HG03521 (cell line): ENCODE data around the gene WDR27.

Experiments
- ATAC-seq: cut with Tn5 transposase; IDR thresholded peaks from one replicate; pipeline ENCODE4 v1.9.1; 2021; ENCODE audit warnings: mild to moderate bottlenecking, moderate library complexity; ENCODE audit not compliant: unreplicated experiment

The WDR27 gene

DNA sequence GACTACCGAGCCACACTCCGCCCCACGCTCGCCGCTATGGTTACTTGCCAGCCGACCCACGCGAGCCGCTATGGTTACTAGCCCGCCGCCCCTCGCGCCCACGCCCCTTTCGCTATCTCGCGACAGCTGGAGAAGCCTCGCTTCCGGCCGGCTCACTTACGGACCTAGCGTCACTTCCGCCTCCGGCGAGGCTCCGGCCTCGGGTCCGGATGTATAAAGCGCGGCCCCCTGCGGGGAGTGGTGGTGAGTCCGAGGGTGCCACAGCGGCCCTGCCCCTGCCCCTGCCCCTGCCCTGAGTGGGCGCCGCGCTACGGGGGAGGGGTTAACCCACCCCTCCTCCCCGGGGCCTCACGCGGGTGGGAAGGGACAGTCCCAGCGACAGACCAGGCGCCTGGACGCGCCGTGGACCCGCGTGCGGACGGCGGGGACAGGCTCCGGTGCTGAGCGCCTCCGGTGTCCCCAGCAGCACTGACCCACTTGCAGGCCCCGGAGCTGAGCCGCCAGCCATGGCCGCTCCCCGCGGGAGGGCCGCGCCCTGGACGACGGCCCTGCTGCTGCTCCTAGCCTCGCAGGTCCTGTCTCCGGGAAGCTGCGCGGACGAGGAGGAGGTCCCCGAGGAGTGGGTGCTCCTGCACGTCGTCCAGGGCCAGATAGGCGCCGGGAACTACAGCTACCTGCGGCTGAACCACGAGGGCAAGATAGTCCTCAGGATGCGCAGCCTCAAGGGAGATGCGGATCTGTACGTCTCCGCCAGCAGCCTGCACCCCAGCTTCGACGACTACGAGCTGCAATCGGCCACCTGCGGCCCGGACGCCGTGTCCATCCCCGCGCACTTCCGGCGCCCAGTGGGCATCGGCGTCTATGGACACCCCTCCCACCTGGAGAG lies at the start of gene WDR27, which contains the start of gene C6orf120:
Gene WDR27, minus strand, starts transcription at position 76 of the 886 bp plus-strand sequence. CDS start 13,024 bp downstream, outside the sequence.
Gene C6orf120, plus strand, starts transcription at position 173 of the 886 bp plus-strand sequence. Its CDS starts 334 bp downstream, at position 507.
- ATAC-seq, result peak; percentile 94

DNA sequence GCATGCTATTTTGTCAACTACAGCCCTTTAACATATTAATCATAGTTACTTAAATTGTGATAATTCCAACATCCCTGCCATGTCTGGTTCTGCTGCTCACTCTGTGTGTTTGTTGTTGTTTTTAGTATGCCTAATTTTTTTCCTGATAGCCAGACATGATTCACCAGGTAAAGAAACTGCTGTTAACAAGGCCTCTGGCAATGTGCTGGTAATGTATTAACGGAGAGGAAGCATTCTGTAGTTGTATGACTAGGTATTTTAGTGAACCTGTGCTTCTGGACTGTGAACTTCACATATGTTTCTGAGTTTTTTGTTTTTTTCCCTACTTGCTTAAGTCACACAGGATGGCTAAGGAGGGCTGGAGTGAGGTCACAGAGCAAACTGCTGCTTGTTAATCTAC lies 44.7 kb upstream of the WDR27 start:
- no peak for ATAC-seq

GRCh38 chr6:169745405-169745804 lies 43.6 kb upstream of the WDR27 start:
- no peak for ATAC-seq

DNA sequence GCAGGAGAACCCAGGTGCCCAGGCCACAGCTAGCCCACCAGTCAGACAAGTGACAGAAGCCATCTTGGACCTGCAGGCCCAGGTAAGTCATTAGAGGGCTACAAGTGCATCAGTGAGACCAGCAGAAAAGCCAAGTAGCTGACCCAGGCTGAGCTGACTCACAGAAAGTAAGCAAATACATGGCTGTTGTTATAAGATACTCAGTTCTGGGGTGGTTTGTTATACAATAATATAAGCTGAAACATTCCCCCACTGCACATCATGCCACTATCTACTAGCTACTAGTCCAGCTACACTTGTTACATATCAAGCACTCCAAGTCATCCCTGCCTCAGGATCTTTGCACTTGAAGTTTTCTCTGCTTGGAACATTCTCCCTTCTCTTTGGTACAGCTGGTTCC lies 39.5 kb upstream of the WDR27 start:
- no peak for ATAC-seq

DNA sequence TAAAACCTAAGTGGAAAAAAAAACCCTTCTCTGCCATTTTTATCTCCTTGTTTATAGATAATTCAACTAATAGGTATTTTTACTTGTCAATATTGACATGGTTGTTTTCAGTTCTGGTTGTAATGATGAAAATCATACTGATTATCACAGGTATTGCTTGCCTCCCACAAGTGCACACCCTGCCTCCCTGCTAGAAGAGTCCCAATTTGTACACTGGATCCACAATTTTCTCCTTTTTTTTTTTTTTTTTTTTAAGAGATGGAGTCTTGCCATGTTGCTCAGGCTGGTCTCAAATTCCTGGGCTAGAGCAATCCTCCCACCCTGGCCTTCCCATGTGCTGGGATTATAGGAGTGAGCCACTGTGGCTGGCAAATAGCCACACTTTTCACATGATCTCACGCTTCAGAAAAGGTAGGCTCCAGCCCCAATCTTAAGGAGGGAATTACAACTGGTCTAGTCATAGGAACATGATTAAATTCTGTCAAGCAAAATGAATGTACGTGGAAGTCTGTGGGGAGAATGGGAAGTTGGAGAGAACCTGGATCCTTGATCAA lies 37.2 kb upstream of the WDR27 start:
- no peak for ATAC-seq

DNA sequence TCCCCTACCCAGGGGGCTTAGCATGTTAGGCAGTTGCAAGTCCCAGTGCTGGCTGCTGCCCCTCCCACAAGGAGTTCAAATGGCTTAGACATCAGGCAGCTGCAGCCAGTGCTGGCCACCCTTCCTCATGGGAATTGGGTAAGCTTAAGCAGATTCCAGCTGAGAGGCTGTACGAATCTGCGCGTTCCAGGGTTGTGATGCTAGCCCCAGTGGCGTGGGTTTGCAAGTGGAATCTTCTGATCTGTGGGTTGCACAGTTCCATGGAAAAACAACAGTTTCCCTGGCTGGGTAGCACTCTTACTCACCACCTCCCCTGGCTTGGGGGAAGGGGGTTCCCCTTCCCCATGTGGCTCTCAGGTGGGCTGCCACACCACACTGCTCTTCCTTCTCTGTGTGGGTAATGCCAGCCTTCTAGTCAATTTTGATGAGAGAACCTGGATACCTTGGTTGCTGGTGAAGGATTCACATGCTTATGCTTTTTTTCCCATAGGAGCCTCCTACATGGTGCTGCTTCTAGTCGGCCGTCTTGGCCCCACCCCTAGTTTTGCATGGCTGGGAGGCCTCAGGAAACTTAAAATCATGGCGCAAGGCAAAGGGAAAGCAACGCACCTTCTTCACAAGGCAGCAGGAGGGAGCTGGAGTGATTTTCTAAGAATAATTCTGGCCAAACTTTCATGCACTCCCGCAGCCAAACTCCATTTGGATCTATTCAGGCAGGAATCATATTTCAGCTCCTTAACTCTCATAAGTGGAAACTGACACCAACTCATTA lies 36.6 kb upstream of the WDR27 start:
- no peak for ATAC-seq

GRCh38 chr6:169729961-169730360 lies 28.1 kb upstream of the WDR27 start:
- no peak for ATAC-seq

DNA sequence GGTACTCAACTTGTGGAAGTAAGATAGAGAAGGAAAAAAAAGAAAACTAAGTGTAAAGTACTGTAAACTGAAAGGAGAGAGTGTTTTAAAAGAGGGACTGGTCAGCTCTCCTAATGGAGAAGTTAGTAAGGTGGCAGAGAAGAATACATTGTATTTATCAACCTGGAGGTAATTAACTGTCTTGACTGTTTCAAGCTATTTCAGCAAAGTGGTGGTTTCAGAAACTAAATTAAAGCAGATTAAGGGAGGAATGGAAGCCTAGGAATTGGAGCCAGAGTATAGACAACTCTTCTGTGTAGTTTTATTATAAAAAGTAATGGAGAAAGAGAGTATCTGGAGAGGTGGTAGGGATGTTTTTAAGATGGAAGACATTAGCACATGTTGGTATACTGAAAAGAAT lies 25.1 kb upstream of the WDR27 start:
- no peak for ATAC-seq

GRCh38 chr6:169726049-169726400 lies 24.2 kb upstream of the WDR27 start:
- ATAC-seq, result no peak

DNA sequence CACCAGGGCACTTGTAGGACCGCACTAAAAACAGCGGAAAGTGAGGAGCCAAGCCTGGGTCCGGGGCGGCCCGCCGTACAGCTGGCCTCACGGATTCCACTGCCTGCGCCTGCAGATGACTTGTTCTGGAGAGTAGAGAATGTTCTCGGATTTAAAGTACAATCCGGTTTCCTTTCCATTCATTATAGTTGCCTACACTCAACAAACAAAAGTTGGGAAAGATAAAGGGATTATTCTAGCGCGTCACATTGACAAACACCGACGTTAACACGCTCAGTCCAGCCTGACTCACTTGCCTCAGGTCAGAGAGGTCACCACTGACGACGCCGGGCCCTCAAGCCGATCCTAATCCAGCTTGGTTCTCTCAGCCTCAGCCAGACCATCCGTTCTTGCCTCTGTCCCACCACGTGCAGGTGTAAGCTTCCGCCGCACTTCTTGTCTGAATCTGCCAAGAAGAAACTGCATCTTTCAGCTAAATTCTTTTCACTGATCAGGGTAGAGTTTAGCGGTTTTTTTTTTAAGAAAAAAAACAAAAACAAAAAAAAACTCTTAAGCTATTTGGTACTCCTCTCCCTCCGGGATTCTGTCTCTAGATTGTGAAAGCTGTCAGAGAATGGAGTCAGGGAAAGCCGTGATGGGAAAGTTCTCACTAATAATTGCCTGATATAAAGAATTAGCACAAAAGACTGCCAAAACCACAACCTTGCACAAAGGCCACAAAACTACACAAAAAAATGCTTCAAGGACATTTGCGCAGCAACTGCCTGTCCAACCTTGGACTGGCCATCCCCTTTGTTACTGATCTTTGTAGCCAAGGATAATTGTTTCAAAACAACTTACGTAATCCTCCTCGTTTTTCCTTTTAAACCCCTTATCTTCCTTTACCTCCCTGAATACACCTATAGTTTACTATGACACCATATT lies 23.6 kb upstream of the WDR27 start:
- ATAC-seq, result no peak

- ATAC-seq, result peak; percentile 34
Measured at GRCh38 chr6:169724494-169725124, 22.8 kb upstream of the WDR27 start, which contains the start of gene PHF10. PHF10 (minus strand) TSS chr6:169724500; CDS start chr6:169723931, 569 bp downstream.

- ATAC-seq, result peak; percentile 42
Measured at GRCh38 chr6:169723991-169724493, 22.2 kb upstream of the WDR27 start.

DNA sequence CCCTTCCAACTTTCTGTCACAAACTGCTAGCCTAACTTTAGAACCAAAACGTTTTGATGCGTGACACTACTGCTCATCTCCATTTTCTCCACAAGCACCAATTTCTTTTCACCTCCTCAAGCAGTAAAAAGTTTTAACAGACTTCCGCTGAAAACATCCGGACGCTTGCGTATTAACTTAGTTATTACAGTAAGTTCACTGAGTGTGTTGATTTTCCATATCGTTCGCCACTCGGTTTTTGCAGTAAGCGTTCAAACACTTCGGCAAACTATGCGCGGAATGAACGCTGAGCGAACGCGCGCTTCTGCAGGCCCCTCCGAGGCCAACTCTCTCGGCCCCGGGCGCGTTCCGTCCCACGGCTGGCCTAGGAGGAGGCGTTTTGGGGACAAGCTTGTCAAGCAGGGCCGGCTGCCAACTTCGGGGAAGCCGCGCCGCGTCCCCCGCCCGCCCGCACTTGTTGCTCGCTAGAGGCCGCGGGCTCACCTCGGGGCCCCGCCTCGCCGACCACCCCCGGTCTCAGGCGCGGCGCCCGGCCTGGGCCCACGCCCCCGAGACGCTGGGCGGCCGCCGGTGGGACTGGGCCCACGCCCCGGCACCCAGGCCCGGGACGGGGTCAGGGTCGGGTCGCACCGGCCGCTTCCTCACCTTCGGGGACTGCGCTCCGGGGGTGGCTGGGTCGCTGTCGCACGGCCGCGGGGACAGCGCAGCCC lies 21.5 kb upstream of the WDR27 start:
- peak; percentile 38 for ATAC-seq

DNA sequence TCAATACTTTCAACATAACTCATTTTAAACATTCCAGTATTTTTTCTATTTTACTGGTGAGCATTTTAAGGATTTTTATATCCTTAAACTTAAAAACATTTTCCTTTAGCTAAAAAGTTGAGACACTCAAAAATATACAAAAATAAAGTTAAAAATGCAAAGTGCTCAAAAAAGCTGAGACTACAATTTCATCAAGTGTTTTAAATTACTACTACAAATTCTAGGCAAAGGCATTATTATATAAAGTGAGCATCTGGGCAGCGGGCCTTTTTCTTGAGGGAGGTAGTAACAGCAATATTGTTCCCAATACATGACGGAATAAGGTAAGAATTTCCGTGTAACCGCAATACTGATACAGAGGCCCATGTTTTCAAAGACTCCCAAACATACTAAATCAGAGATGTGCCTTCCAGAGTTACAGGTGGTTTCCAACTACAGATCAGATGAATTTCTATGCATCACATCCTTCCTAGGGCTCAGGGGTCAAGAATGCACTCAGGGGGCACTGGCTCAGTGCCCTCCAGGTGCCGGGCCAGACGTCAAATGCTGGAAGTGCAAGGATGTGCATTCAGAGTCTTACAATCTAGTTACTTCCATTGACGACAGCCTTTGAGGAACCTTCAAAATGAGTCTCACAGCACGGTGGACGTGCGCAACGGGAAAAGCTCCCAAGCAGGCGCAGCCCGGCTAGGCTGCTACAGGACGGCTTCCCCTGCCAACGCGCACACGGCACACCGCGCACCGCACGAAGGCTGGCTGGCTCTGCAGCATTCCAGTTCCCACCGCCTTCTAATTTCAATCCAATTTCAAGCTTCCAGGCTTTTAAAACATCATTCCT lies 20.8 kb upstream of the WDR27 start:
- no peak for ATAC-seq

GRCh38 chr6:169720207-169720855 lies 18.5 kb upstream of the WDR27 start:
- no peak for ATAC-seq

GRCh38 chr6:169719117-169719516 lies 17.3 kb upstream of the WDR27 start:
- no peak for ATAC-seq

DNA sequence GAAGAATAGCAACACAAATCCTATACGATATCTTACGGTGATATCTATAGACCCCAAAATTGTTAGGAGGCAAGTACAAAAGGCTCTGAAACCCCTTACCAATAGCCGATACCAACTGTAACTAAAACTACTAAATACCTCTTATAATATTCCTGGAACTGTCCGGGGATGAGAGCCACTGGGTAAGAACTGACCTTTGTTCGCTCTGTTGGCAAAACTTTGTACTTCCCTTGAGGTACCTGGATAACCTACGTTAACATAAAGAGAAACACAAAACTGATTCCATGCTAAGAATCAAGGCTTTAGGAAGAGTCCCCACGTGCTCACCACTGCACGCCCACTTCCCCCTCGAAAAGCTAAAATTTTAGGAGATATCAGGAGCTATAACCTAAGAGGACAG lies 12.8 kb upstream of the WDR27 start:
- no peak for ATAC-seq

- no peak for ATAC-seq
Measured at GRCh38 chr6:169714178-169714577, 12.3 kb upstream of the WDR27 start.
